Vagina (tissue), 2 donors: ENCODE results near the gene KRT75.

Source experiments
- POLR2A ChIP-seq, 2 donors: fragments of 450-650 bp; IDR thresholded peaks; one replicate each; pipeline ENCODE4 v1.6.1; 2017; ENCODE audit warnings: antibody characterized with exemption in 2 of 2, mild to moderate bottlenecking in 2 of 2, moderate library complexity in 2 of 2
- TF ChIP-seq, protein P1 (sequence below), 3 experiments: fragments of 450-650 bp in 2 of 3; fragments of 200-600 bp in 1 of 3; sonication (generic) in 1 of 3; IDR thresholded peaks; one replicate each; pipeline ENCODE4 v1.5.1; 2017 to 2019; ENCODE audit warnings: antibody characterized with exemption in 3 of 3, mild to moderate bottlenecking in 2 of 3, moderate library complexity in 2 of 3

DNA sequence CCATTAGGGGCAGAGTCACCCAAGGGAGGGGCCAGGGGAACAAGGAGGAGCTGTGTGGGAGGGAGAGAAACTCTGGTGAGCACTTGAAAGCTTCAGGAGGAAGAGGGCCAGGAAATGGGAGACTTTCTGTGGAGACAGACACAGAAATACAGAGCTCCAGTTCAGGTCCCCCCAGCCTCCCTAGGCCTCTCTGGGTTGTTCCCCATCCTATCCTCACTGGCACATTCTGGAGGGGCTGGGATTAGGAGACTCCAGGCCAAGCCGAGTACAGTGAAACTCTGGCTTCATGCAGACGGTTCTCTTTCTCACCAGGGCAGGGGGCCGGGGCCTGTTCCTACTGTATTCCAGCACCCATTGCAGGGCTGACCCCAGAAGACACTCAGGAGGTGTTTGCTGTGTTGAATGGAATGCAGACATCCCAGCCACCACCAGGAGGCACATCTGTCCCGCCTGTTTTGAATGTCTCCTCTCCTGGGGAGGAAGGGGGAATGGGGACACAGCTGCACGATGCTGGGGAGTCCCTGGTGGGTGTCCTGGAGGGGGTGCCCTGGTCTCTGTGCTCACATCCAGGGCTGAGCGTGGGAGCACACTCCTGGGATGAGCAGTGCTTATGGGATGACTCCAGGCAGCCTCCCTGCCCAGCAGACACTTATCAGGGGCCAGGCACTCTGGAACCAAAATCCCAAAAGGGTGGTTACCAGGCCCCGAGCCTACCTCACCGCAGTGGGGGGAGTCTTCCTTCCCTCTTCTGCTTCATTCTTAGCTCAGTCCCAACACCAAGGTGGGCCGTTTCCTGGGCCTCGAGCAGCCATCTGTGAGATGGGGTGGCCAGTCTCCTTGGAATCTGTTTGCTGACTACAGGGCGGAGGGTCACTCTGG, 43.2 kb downstream of the KRT75 start:
- TF ChIP-seq, protein P1, sequence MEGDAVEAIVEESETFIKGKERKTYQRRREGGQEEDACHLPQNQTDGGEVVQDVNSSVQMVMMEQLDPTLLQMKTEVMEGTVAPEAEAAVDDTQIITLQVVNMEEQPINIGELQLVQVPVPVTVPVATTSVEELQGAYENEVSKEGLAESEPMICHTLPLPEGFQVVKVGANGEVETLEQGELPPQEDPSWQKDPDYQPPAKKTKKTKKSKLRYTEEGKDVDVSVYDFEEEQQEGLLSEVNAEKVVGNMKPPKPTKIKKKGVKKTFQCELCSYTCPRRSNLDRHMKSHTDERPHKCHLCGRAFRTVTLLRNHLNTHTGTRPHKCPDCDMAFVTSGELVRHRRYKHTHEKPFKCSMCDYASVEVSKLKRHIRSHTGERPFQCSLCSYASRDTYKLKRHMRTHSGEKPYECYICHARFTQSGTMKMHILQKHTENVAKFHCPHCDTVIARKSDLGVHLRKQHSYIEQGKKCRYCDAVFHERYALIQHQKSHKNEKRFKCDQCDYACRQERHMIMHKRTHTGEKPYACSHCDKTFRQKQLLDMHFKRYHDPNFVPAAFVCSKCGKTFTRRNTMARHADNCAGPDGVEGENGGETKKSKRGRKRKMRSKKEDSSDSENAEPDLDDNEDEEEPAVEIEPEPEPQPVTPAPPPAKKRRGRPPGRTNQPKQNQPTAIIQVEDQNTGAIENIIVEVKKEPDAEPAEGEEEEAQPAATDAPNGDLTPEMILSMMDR (IDR thresholded peaks at IDR 0.05) = peak in 2 of 3 experiments; percentile 7 to 64
- TF ChIP-seq POLR2A (IDR thresholded peaks at IDR 0.05) = no peak
